ENCODE measurements around the gene HMCN2. TPM values are rescaled to one million over a fixed set of nuclear protein-coding genes. Genes with fewer than 3 reads are reported as not detected.
A peak's percentile ranks its signal among the peaks of the same experiment; 100 is the strongest.

The HMCN2 gene
- total and polyA plus RNA-seq, 2 experiments from 2014 or later = 0.50 to 0.54 TPM

GRCh38 chr9:130222833-130223232 is 42.7 kb upstream of the HMCN2 start:
- H3K27me3 ChIP-seq = no peaks in the 10 kb centered on the region
- no peak overlapping the region for H3K4me3 ChIP-seq
- TF ChIP-seq CTCF (IDR thresholded peaks at IDR 0.05; ENCODE audit: poor library complexity) (no peak), EZH2phosphoT487 (IDR thresholded peaks at IDR 0.05; ENCODE audit: low read depth, severe bottlenecking, unreplicated experiment) (no peak), EZH2 (IDR thresholded peaks at IDR 0.05; ENCODE audit: borderline replicate concordance) (no peak)
- H3K79me2 ChIP-seq = no peaks in the 10 kb centered on the region
- peak; percentile 4 for DNase-seq (ENCODE audit: low spot score)
- 98% methylated on average over 8 of the region's 9 CpGs for WGBS (ENCODE audit: low lambda C conversion rate, missing lambda C conversion rate)
- no peak overlapping the region for H3K4me2 ChIP-seq
- H2AFZ ChIP-seq = no peak overlapping the region
- no peaks in the 10 kb centered on the region for H3K36me3 ChIP-seq (replicated peaks; ENCODE audit: insufficient read depth, low read depth)
- H3K4me1 ChIP-seq (ENCODE audit: insufficient read depth) = no peaks in the 10 kb centered on the region
- no peaks in the 10 kb centered on the region for H3K9me3 ChIP-seq (ENCODE audit: low read depth)
- no peaks in the 10 kb centered on the region for H4K20me1 ChIP-seq (ENCODE audit: insufficient read depth, poor library complexity, severe bottlenecking)
- H3K9me2 ChIP-seq (replicated peaks; ENCODE audit: insufficient read depth) = no peaks in the 10 kb centered on the region
- H3K27ac ChIP-seq = no peak overlapping the region

- no peaks in the 10 kb centered on the region for H3K36me3 ChIP-seq (replicated peaks; ENCODE audit: insufficient read depth, low read depth)
- H3K27ac ChIP-seq = no peak overlapping the region
Observed at GRCh38 chr9:130225071-130225470, 40.5 kb upstream of the HMCN2 start.

GRCh38 chr9:130225586-130225985 is 40.0 kb upstream of the HMCN2 start:
- Histone ChIP-seq H3K4me2 (no peak overlapping the region), H3K4me1 (ENCODE audit: insufficient read depth) (no peaks in the 10 kb centered on the region), H3K27me3 (no peaks in the 10 kb centered on the region), H2AFZ (no peak overlapping the region), H3K9me2 (replicated peaks; ENCODE audit: insufficient read depth) (no peaks in the 10 kb centered on the region), H3K36me3 (replicated peaks; ENCODE audit: insufficient read depth, low read depth) (no peaks in the 10 kb centered on the region), H3K27ac (no peak overlapping the region), H3K4me3 (no peak overlapping the region), H3K79me2 (no peaks in the 10 kb centered on the region), H4K20me1 (ENCODE audit: insufficient read depth, poor library complexity, severe bottlenecking) (no peaks in the 10 kb centered on the region), H3K9me3 (ENCODE audit: low read depth) (no peaks in the 10 kb centered on the region)
- no peak for TF ChIP-seq EZH2phosphoT487 (IDR thresholded peaks at IDR 0.05; ENCODE audit: low read depth, severe bottlenecking, unreplicated experiment)
- TF ChIP-seq EZH2 (IDR thresholded peaks at IDR 0.05; ENCODE audit: borderline replicate concordance) = no peak
- TF ChIP-seq CTCF (IDR thresholded peaks at IDR 0.05; ENCODE audit: poor library complexity) = no peak
- 97% methylated on average over 20 of the region's 20 CpGs for WGBS (ENCODE audit: low lambda C conversion rate, missing lambda C conversion rate)
- DNase-seq (ENCODE audit: low spot score) = no peak

More at GRCh38 chr9:130225071-130225470, 40.5 kb upstream of the HMCN2 start:
- no peaks in the 10 kb centered on the region for H3K9me2 ChIP-seq (replicated peaks; ENCODE audit: insufficient read depth)
- DNase-seq (ENCODE audit: low spot score) = no peak
- no peaks in the 10 kb centered on the region for H3K27me3 ChIP-seq
- no peaks in the 10 kb centered on the region for H3K79me2 ChIP-seq
- H3K4me3 ChIP-seq = no peak overlapping the region
- no peak overlapping the region for H2AFZ ChIP-seq
- H3K4me2 ChIP-seq = no peak overlapping the region
- 94% methylated on average over 11 of the region's 11 CpGs for WGBS (ENCODE audit: low lambda C conversion rate, missing lambda C conversion rate)
- no peaks in the 10 kb centered on the region for H3K9me3 ChIP-seq (ENCODE audit: low read depth)
- no peaks in the 10 kb centered on the region for H4K20me1 ChIP-seq (ENCODE audit: insufficient read depth, poor library complexity, severe bottlenecking)
- no peak for TF ChIP-seq CTCF (IDR thresholded peaks at IDR 0.05; ENCODE audit: poor library complexity)
- TF ChIP-seq EZH2 (IDR thresholded peaks at IDR 0.05; ENCODE audit: borderline replicate concordance) = no peak
- no peak for TF ChIP-seq EZH2phosphoT487 (IDR thresholded peaks at IDR 0.05; ENCODE audit: low read depth, severe bottlenecking, unreplicated experiment)
- H3K4me1 ChIP-seq (ENCODE audit: insufficient read depth) = no peaks in the 10 kb centered on the region

GRCh38 chr9:130226112-130226511 is 39.4 kb upstream of the HMCN2 start:
- TF ChIP-seq CTCF (IDR thresholded peaks at IDR 0.05; ENCODE audit: poor library complexity) (no peak), EZH2phosphoT487 (IDR thresholded peaks at IDR 0.05; ENCODE audit: low read depth, severe bottlenecking, unreplicated experiment) (no peak), EZH2 (IDR thresholded peaks at IDR 0.05; ENCODE audit: borderline replicate concordance) (no peak)
- 98% methylated on average over 12 of the region's 12 CpGs for WGBS (ENCODE audit: low lambda C conversion rate, missing lambda C conversion rate)
- no peaks in the 10 kb centered on the region for H3K36me3 ChIP-seq (replicated peaks; ENCODE audit: insufficient read depth, low read depth)

More at GRCh38 chr9:130226112-130226511, 39.4 kb upstream of the HMCN2 start:
- H3K4me2 ChIP-seq = no peak overlapping the region
- DNase-seq (ENCODE audit: low spot score) = no peak
- no peak overlapping the region for H3K4me3 ChIP-seq
- no peaks in the 10 kb centered on the region for H4K20me1 ChIP-seq (ENCODE audit: insufficient read depth, poor library complexity, severe bottlenecking)
- no peak overlapping the region for H2AFZ ChIP-seq
- no peaks in the 10 kb centered on the region for H3K9me2 ChIP-seq (replicated peaks; ENCODE audit: insufficient read depth)
- H3K4me1 ChIP-seq (ENCODE audit: insufficient read depth) = no peaks in the 10 kb centered on the region
- H3K27me3 ChIP-seq = no peaks in the 10 kb centered on the region
- no peaks in the 10 kb centered on the region for H3K9me3 ChIP-seq (ENCODE audit: low read depth)
- H3K27ac ChIP-seq = no peak overlapping the region
- H3K79me2 ChIP-seq = no peaks in the 10 kb centered on the region

All from hepatocyte (in vitro differentiated cells).